ENCODE measurements around the gene THSD4. TPM values are rescaled to one million over a fixed set of nuclear protein-coding genes. Genes with fewer than 3 reads are reported as not detected.

Gene THSD4
- total RNA-seq, 4 donors from 2014 or later, result 2.7 to 49.2 (median 15.8) TPM

- TF ChIP-seq CTCF (IDR thresholded peaks at IDR 0.05), result no peak
- no peak for ATAC-seq (ENCODE audit: low FRiP score)
- DNase-seq (ENCODE audit: low spot score), result no peak
Observed at GRCh38 chr15:71334434-71334833, 219.2 kb downstream of the THSD4 start.

- TF ChIP-seq CTCF (IDR thresholded peaks at IDR 0.05), result no peak
- ATAC-seq (ENCODE audit: low FRiP score), result no peak
- no peak for DNase-seq (ENCODE audit: low spot score)
Observed at GRCh38 chr15:71334873-71335272, 219.6 kb downstream of the THSD4 start.

- no peak for TF ChIP-seq CTCF (IDR thresholded peaks at IDR 0.05)
- DNase-seq (ENCODE audit: low spot score), result no peak
- ATAC-seq (ENCODE audit: low FRiP score), result no peak
Observed at GRCh38 chr15:71335591-71335990, 220.3 kb downstream of the THSD4 start.

- ATAC-seq (ENCODE audit: low FRiP score) (no peak), DNase-seq (ENCODE audit: low spot score) (no peak)
- TF ChIP-seq CTCF (IDR thresholded peaks at IDR 0.05), result no peak
Observed at GRCh38 chr15:71336671-71337070, 221.4 kb downstream of the THSD4 start.

- TF ChIP-seq CTCF (IDR thresholded peaks at IDR 0.05), result no peak
- ATAC-seq (ENCODE audit: low FRiP score) (no peak), DNase-seq (ENCODE audit: low spot score) (no peak)
Observed at GRCh38 chr15:71337197-71337845, 222.1 kb downstream of the THSD4 start.

- no peak for DNase-seq (ENCODE audit: low spot score)
- TF ChIP-seq CTCF (IDR thresholded peaks at IDR 0.05), result no peak
- ATAC-seq (ENCODE audit: low FRiP score), result no peak
Observed at GRCh38 chr15:71338265-71338664, 223.0 kb downstream of the THSD4 start.

GRCh38 chr15:71338827-71339542, 223.7 kb downstream of the THSD4 start:
- no peak for ATAC-seq (ENCODE audit: low FRiP score)
- DNase-seq (ENCODE audit: low spot score), result no peak

More at GRCh38 chr15:71338827-71339542, 223.7 kb downstream of the THSD4 start:
- no peak for TF ChIP-seq CTCF (IDR thresholded peaks at IDR 0.05)
